ENCODE data around the gene SYPL2.

The SYPL2 gene

GRCh38 chr1:109466125-109466451 lies 258 bp upstream of the SYPL2 start:
- ATAC-seq = no peak
- TF ChIP-seq TCF4 (CRISPR knock-in tag; IDR thresholded peaks at IDR 0.05; ENCODE audit: borderline replicate concordance) = no peak
- TF ChIP-seq TOX (CRISPR knock-in tag; IDR thresholded peaks at IDR 0.05; ENCODE audit: borderline replicate concordance) = no peak
- no peak for TF ChIP-seq ISL1 (CRISPR knock-in tag; IDR thresholded peaks at IDR 0.05)
- no peak for TF ChIP-seq ZNF8 (CRISPR knock-in tag; IDR thresholded peaks at IDR 0.05)

GRCh38 chr1:109467301-109467777 lies 993 bp downstream of the SYPL2 start:
- ATAC-seq = no peak

GRCh38 chr1:109468061-109468460 lies 1.7 kb downstream of the SYPL2 start:
- TF ChIP-seq OSR1 (CRISPR knock-in tag; IDR thresholded peaks at IDR 0.05) = no peak
- ATAC-seq = no peak

More at GRCh38 chr1:109467301-109467777, 993 bp downstream of the SYPL2 start:
- TF ChIP-seq TCF4 (CRISPR knock-in tag; IDR thresholded peaks at IDR 0.05; ENCODE audit: borderline replicate concordance) (no peak), BACH2 (CRISPR knock-in tag; IDR thresholded peaks at IDR 0.05; ENCODE audit: borderline replicate concordance) (no peak)

- ATAC-seq = no peak
- TF ChIP-seq PATZ1 (CRISPR knock-in tag; IDR thresholded peaks at IDR 0.05; ENCODE audit: borderline replicate concordance) = no peak
- no peak for TF ChIP-seq ARNTL (CRISPR knock-in tag; IDR thresholded peaks at IDR 0.05; ENCODE audit: borderline replicate concordance, low read depth)
These were observed 2.6 kb downstream of the SYPL2 start for GRCh38 chr1:109468903-109469302.

- TF ChIP-seq PPARA (CRISPR knock-in tag; IDR thresholded peaks at IDR 0.05; ENCODE audit: borderline replicate concordance) = no peak
- TF ChIP-seq TOX (CRISPR knock-in tag; IDR thresholded peaks at IDR 0.05; ENCODE audit: borderline replicate concordance) = no peak
- TF ChIP-seq GLIS3 (CRISPR knock-in tag; IDR thresholded peaks at IDR 0.05) = no peak
- TF ChIP-seq ESRRG (CRISPR knock-in tag; IDR thresholded peaks at IDR 0.05) = no peak
- TF ChIP-seq ZNF8 (CRISPR knock-in tag; IDR thresholded peaks at IDR 0.05) = no peak
- TF ChIP-seq ISL1 (CRISPR knock-in tag; IDR thresholded peaks at IDR 0.05) = no peak
- TF ChIP-seq ZFP30 (CRISPR knock-in tag; IDR thresholded peaks at IDR 0.05) = no peak
- no peak for TF ChIP-seq ARNTL (CRISPR knock-in tag; IDR thresholded peaks at IDR 0.05; ENCODE audit: borderline replicate concordance, low read depth)
- TF ChIP-seq ZNF70 (CRISPR knock-in tag; IDR thresholded peaks at IDR 0.05) = no peak
- no peak for TF ChIP-seq ZFP3 (CRISPR knock-in tag; IDR thresholded peaks at IDR 0.05)
- TF ChIP-seq BACH2 (CRISPR knock-in tag; IDR thresholded peaks at IDR 0.05; ENCODE audit: borderline replicate concordance) = no peak
- TF ChIP-seq PATZ1 (CRISPR knock-in tag; IDR thresholded peaks at IDR 0.05; ENCODE audit: borderline replicate concordance) = no peak
- TF ChIP-seq TCF4 (CRISPR knock-in tag; IDR thresholded peaks at IDR 0.05; ENCODE audit: borderline replicate concordance) = no peak
- TF ChIP-seq ZNF565 (CRISPR knock-in tag; conservative IDR thresholded peaks at IDR 0.05; ENCODE audit: low read depth) = no peak
- TF ChIP-seq CSDC2 (CRISPR knock-in tag; IDR thresholded peaks at IDR 0.05) = no peak
- TF ChIP-seq CSRNP3 (CRISPR knock-in tag; IDR thresholded peaks at IDR 0.05) = no peak
- TF ChIP-seq TSHZ2 (CRISPR knock-in tag; IDR thresholded peaks at IDR 0.05) = no peak
- TF ChIP-seq CREB5 (CRISPR knock-in tag; IDR thresholded peaks at IDR 0.05; ENCODE audit: low read depth) = no peak
- no peak for TF ChIP-seq RARB (CRISPR knock-in tag; IDR thresholded peaks at IDR 0.05)
- TF ChIP-seq ZC3H10 (CRISPR knock-in tag; IDR thresholded peaks at IDR 0.05) = no peak
- no peak for ATAC-seq
These were observed 3.9 kb downstream of the SYPL2 start for GRCh38 chr1:109470245-109470644.
